Left lobe of liver (tissue), 2 donors: ENCODE measurements around the gene ATP5MK. TPM values are rescaled to one million over a fixed set of nuclear protein-coding genes. Genes with fewer than 3 reads are reported as not detected.
A peak's percentile ranks its signal among the peaks of the same experiment; 100 is the strongest.
"Not testable (repeated sequence)": the region's sequence is repeated elsewhere in the genome, so short reads cannot be mapped to it uniquely, and the experiment has no call there.

Experiments used
- ATAC-seq: fragments of 200-7000 bp; cut with Tn5 transposase; one replicate; pipeline ENCODE4 v1.9.1; 2020; ENCODE audit warnings: mild to moderate bottlenecking, moderate library complexity
- DNase-seq: peaks from one replicate; pipeline ENCODE4 v3.0.0-alpha.2; 2020; ENCODE audit warnings: low spot score
- total RNA-seq: library from RNA; stranded (reverse); gene quantifications from one replicate; pipeline ENCODE4 v1.2.1, GENCODE V29; 2021
- donor health status: DM: no; HTN: no; CAD: no; lungs with moderate emphysema.
- donor health status: DM: no; HTN: yes; CAD: no.

ATP5MK gene
- total RNA-seq: 154 TPM

DNA sequence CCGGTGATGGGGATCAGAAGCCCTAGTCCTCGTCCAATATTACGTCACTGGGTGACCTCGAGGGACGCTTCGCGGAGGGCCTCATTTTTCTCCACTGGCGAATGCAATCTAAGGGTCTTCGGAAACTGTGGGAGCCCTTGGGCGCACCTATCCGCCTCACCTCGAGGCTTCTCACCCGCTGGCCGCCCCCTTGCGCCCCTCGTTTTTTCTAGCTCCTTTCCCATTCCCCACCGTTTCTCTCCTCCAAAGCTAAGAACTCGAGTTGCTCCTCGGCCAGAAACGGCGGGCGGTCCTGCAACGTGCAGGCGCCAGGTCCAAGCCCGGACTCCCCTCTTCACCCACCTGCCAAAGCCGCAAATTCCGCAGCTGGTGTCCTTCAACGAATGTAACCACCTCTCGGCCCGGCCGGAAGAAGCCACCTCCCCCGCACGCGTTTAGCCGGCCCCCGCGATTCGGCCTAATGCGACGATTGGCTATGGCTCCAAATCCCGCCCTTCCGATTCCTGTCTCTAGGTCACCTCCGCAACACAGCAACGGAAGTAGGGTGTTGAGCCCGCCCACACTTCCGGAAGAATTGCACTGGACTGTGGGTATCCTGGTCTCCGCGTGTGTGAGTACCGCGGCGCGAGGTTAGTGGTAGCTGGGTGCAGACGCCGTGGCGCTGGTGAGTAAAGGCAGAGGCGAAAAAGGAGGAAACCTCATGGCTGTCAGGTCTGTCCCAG lies at the start of gene ATP5MK, which contains the start of gene PDCD11:
Gene ATP5MK, minus strand, starts transcription at position 409 of the 722 bp plus-strand sequence. CDS start 4,018 bp downstream, outside the sequence.
Gene PDCD11, plus strand, starts transcription at position 560 of the 722 bp plus-strand sequence. CDS start 1,801 bp downstream, outside the sequence.
- DNase-seq: peak; percentile 98
- ATAC-seq: peak; percentile 99

- ATAC-seq (no peak), DNase-seq (no peak)
Measured at GRCh38 chr10:103445366-103445765, 49.1 kb upstream of the ATP5MK start.

DNA sequence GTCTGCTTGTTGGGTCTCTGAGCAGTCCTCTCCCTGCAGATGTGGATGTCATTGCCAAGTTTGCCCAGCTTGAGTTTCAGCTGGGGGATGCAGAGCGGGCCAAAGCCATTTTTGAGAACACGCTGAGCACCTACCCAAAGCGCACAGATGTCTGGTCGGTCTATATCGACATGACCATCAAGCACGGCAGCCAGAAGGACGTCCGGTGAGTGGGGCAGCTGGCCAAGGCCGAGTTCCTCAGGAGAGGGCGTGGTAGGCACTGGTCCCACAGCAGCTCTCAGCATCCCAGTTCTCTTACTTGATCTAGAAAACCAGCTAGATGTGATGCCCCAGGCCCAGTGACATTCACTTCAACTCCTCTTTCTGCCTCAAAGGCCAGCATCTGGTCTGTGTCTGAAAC lies 48.2 kb upstream of the ATP5MK start:
- DNase-seq (no peak), ATAC-seq (no peak)

GRCh38 chr10:103443475-103444185 lies 47.4 kb upstream of the ATP5MK start:
- ATAC-seq (no peak), DNase-seq (no peak)

DNA sequence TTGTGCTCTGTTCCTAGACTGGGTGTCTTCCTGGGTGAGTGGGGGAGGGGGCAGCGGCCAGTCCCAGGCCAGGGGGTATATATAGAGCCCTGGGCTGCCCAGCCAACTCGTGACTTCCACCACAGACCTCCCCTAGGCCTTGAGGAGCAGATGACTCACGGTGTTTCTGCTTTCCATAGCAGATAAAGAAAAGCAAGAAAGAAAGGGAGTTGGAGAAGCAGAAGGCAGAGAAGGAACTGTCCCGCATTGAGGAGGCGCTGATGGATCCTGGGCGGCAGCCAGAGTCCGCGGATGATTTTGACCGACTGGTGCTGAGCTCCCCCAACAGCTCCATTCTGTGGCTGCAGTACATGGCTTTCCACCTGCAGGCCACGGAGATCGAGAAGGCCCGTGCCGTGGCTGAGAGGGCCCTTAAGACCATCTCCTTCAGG lies 45.8 kb upstream of the ATP5MK start:
- ATAC-seq (no peak), DNase-seq (no peak)

DNA sequence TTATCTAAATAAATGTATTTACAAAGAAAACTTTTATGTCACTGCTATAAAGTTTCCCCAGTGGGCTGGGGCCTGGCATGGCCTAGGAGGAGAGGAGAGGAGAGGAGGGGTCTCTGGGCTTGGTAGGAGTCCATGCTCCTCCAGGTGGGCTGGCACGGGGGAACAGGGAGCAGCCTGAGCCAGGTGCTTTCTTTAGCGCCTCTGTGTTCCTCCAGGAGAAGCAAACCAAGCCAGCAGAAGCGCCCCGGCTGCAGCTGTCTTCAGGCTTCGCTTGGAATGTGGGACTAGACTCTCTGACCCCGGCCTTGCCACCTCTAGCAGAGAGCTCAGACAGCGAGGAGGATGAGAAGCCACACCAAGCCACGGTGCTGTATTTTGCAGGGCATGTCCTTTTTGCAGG lies 45.3 kb upstream of the ATP5MK start:
- ATAC-seq (no peak), DNase-seq (no peak)

- ATAC-seq (no peak), DNase-seq (no peak)
Measured at GRCh38 chr10:103441206-103441605, 44.9 kb upstream of the ATP5MK start.

DNA sequence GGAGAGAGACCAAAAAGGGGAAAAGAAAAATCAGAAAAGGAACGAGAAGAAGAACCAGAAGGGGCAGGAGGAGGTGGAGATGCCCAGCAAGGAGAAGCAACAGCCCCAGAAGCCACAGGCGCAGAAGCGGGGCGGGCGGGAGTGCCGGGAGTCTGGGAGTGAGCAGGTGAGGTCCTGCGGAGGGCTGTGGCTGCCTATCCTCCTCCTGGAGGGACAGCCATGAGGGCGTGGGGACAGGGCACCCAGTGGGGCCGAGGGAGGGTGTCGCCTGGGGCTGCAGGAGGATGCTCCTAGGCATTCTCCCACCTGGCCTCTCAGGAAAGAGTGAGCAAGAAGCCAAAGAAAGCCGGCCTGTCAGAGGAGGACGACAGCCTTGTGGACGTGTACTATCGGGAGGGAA lies 44.1 kb upstream of the ATP5MK start:
- DNase-seq (no peak), ATAC-seq (no peak)

DNA sequence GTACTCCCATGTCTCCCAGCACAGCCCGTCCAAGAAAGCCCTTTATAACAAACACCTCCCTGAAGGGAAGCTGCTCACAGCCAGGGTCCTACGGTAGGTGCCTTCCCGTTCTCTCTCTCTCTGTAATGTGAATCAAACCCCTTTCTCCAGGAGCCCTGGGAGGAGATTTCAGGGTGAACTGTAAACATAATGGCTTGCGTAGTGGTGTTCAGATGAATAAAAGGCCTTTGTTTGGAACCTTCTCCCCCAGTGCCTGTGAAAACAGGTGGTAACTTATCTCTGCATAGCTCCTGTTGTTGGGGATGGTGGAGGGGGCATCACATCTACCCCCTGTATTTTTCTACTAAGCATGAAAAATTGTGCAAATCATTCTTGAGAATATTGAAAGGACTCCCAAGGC lies 43.5 kb upstream of the ATP5MK start:
- DNase-seq (no peak), ATAC-seq (no peak)

GRCh38 chr10:103433858-103434257 lies 37.6 kb upstream of the ATP5MK start:
- DNase-seq: no peak
- ATAC-seq: peak; percentile 17

- DNase-seq: no peak
- peak; percentile 32 for ATAC-seq
Measured at GRCh38 chr10:103431902-103432301, 35.6 kb upstream of the ATP5MK start.

GRCh38 chr10:103429647-103430046 lies 33.4 kb upstream of the ATP5MK start:
- no peak for ATAC-seq
- no peak for DNase-seq

DNA sequence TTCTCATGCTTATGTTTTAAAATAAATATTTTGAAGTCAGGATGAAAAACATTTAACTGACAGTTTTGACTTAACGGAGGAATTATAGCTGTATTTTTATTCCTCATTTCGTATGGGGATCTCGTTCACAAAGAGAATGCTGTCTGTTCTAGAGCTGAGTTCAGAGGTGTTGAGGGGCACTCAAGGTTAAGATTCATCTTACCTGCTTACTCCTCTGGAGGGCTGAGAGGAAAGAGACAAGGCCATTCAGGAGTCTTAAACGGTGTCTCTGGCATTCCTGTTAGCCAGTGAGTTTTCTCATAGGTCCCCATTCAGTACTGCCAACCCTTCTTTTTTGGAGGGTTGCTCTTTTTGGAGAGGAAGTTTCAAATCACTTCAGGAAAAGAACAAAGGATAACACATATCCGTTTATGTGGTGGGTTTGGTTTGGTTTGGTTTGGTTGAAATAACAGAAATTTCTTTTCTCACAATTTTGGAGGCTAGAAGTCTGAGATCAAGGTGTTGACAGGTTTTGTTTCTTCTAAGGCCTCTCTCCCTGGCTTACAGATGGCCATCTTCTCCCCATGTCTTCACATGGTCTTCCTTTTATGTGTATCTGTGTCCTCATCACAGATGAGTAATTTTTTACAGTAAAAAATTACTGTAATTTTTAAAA lies 32.8 kb upstream of the ATP5MK start:
- DNase-seq (no peak), ATAC-seq (no peak)

DNA sequence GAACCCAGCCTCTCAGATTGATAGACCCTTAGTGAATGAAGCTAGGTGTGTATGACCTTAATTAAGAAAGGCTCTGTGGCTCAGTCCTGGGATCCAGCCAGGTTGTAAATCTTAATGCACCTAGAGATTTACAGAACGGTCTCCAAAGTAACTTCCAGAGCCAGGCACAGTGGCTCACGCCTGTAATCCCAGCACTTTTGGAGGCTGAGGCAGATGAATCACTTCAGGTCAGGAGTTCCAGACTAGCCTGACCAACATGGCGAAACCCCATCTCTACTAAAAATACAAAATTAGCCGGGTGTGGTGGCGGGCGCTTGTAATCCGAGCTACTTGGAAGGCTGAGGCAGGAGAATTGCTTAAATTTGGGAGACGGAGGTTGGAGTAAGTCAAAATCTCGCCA lies 31.6 kb upstream of the ATP5MK start:
- DNase-seq (no peak), ATAC-seq (no peak)

DNA sequence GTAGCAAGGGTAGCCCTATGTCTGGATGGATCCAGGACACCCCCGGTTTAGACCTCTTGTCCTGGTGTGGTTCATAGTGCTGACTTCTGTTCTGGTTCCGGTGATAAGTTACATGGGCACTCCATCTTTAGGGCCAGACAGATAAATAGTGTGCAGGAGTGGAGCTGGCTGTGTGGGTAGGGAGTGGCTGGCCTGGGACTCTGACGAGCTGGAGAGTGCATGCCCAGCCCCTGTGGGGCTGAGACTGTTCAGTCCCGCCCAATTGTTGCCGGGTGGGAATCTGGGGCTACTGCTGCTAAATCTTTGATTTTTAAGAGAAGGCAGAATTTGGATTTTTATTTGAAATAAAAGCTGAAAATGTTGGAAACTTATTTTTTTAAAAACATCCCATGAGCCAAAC lies 27.5 kb upstream of the ATP5MK start:
- ATAC-seq: no peak
- no peak for DNase-seq

GRCh38 chr10:103419101-103419500 lies 22.8 kb upstream of the ATP5MK start:
- DNase-seq: no peak

GRCh38 chr10:103417601-103418000 lies 21.3 kb upstream of the ATP5MK start:
- ATAC-seq: no peak
- DNase-seq: no peak

More at GRCh38 chr10:103419101-103419500, 22.8 kb upstream of the ATP5MK start:
- no peak for ATAC-seq

GRCh38 chr10:103417148-103417469 lies 20.8 kb upstream of the ATP5MK start:
- DNase-seq, ATAC-seq: not testable (repeated sequence)

- DNase-seq: peak; percentile 55
- ATAC-seq: peak; percentile 54
Measured at GRCh38 chr10:103416436-103417147, 20.3 kb upstream of the ATP5MK start.

- DNase-seq (peak; percentile 55), ATAC-seq (peak; percentile 60)
Measured at GRCh38 chr10:103415581-103415980, 19.3 kb upstream of the ATP5MK start.

GRCh38 chr10:103413564-103413963 lies 17.3 kb upstream of the ATP5MK start:
- ATAC-seq (peak; percentile 75), DNase-seq (peak; percentile 49)
